ENCODE data around the gene ASCC1.
A peak's percentile ranks its signal among the peaks of the same experiment; 100 is the strongest.
"Not testable (repeated sequence)": the region's sequence is repeated elsewhere in the genome, so short reads cannot be mapped to it uniquely, and the experiment has no call there.

ASCC1 gene

DNA sequence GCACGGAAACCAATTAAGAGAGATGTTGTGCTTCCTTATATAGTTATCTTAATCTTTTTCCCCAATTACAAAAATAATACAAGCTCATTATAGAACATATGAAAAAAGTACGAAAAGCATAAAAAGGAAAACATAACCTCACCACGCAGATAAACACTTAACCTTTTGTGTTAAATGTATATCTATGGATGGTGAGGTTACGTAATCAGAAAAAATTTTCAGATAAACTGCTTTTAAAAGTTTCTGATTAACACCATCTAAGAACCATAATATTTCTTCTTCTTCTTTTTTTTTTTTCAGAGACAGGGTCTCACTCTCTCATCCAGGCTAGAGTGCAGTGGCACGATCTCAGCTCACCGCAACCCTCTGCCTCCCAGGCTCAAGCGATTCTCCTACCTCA is 78.5 kb downstream of the ASCC1 start:
- no peaks in the 10 kb centered on the region for H3K9me3 ChIP-seq (ENCODE audit: control insufficient read depth, low read length)
- H3K4me1 ChIP-seq (ENCODE audit: control insufficient read depth, insufficient read depth, low read length): peaks cover 4% of the 10 kb centered on the region
- peaks cover 4% of the 10 kb centered on the region for H3K36me3 ChIP-seq (ENCODE audit: control insufficient read depth, insufficient read depth, low read length, severe bottlenecking)
- H3K4me3 ChIP-seq (ENCODE audit: low read length): no peak overlapping the region
- DNase-seq (ENCODE audit: low read depth): no peak
- no peaks in the 10 kb centered on the region for H3K27me3 ChIP-seq (replicated peaks; ENCODE audit: control insufficient read depth, insufficient read depth, low read length)
- H3K9ac ChIP-seq (ENCODE audit: low read length): no peak overlapping the region

DNA sequence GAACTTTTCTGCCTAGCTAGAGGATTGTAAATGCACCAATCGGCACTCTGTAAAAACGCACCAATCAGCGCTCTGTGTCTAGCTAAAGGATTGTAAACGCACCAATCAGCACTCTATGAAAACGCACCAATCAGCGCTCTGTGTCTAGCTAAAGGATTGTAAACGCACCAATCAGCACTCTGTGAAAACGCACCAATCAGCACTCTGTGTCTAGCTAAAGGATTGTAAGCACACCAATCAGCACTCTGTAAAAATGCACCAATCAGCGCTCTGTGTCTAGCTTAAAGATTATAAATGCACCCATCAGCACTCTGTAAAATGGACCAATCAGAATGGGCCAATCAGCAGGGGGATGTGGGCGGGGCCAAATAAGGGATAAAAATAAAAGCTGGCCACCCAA is 79.9 kb downstream of the ASCC1 start:
- not testable (repeated sequence) for DNase-seq (ENCODE audit: low read depth); H3K9ac ChIP-seq (ENCODE audit: low read length); H3K27me3 ChIP-seq (replicated peaks; ENCODE audit: control insufficient read depth, insufficient read depth, low read length); H3K9me3 ChIP-seq (ENCODE audit: control insufficient read depth, low read length); H3K4me3 ChIP-seq (ENCODE audit: low read length); H3K4me1 ChIP-seq (ENCODE audit: control insufficient read depth, insufficient read depth, low read length)
- H3K36me3 ChIP-seq (ENCODE audit: control insufficient read depth, insufficient read depth, low read length, severe bottlenecking): peaks cover 11% of the 10 kb centered on the region

DNA sequence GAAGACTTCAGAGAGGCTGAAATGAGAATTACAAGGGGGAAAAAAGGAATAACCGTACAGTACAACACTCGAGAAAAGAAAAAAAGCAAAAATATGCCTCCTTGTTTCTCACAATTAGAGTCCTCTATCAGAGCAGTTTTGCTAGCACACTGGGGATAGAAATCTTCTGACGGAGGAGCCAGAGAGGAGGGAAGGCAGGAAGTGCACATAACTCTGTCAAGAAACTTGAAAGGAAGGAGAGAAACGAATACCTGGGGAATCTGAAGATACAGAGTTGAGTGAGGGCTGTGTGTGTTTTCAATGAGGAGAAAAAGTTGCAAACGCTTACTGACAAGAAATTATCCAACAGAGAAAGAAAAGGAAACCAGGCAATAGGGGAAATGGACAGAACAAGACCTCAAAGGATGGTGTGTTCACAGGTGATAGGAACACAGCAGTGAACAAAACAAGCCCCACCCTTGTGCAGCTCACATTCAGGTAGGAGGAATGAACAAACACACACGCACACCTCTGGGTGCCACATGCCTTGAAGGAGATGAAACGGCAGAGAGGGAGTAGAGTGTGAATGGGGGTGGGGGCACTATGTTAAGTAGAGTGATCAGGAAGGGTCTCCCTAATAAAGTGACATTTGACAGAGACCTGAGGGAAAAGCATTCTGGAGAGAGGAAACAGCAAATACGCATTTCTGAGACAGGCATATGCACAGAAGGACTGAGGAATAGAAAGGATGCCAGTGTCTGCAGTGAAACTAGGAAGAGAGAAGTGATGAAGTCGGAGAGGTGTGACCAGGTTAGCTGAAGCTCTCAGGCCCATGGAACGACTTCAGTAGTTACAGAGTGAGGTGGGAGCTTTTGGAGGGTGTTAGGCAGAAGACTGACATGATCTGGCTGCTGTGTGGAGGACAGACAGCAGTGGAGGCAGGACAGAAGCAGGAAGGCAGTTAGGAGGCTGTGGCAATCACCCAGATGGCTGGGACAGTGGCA is 81.0 kb downstream of the ASCC1 start:
- peaks cover 11% of the 10 kb centered on the region for H3K36me3 ChIP-seq (ENCODE audit: control insufficient read depth, insufficient read depth, low read length, severe bottlenecking)
- DNase-seq (ENCODE audit: low read depth): no peak
- H3K27me3 ChIP-seq (replicated peaks; ENCODE audit: control insufficient read depth, insufficient read depth, low read length): no peaks in the 10 kb centered on the region
- H3K9ac ChIP-seq (ENCODE audit: low read length): no peak overlapping the region
- no peak overlapping the region for H3K4me3 ChIP-seq (ENCODE audit: low read length)
- no peaks in the 10 kb centered on the region for H3K9me3 ChIP-seq (ENCODE audit: control insufficient read depth, low read length)
- peaks cover 4% of the 10 kb centered on the region for H3K4me1 ChIP-seq (ENCODE audit: control insufficient read depth, insufficient read depth, low read length)

DNA sequence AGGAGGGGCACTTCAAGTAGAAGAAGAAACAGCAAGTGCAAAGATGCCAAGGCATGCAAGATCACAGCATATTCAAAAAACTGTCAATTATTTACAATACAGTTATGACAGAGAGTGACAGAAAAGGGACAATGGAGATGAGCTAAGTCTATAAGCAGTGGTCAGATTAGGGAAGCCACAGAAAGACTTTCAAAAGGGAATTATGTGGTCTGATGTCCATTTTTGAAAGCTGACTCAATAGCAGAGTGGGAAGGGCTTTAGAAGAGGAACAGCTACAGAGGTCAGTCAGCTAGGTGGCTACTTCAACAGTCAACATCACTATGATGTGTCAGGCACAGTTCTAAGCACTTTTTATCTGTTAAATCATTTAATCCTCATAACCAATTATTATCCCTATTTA is 82.6 kb downstream of the ASCC1 start:
- Histone ChIP-seq H3K27me3 (replicated peaks; ENCODE audit: control insufficient read depth, insufficient read depth, low read length) (no peaks in the 10 kb centered on the region), H3K9ac (ENCODE audit: low read length) (no peak overlapping the region), H3K4me1 (ENCODE audit: control insufficient read depth, insufficient read depth, low read length) (peaks cover 4% of the 10 kb centered on the region), H3K9me3 (ENCODE audit: control insufficient read depth, low read length) (no peaks in the 10 kb centered on the region), H3K4me3 (ENCODE audit: low read length) (no peak overlapping the region), H3K36me3 (ENCODE audit: control insufficient read depth, insufficient read depth, low read length, severe bottlenecking) (peaks cover 11% of the 10 kb centered on the region)
- peak; percentile 60 for DNase-seq (ENCODE audit: low read depth)

DNA sequence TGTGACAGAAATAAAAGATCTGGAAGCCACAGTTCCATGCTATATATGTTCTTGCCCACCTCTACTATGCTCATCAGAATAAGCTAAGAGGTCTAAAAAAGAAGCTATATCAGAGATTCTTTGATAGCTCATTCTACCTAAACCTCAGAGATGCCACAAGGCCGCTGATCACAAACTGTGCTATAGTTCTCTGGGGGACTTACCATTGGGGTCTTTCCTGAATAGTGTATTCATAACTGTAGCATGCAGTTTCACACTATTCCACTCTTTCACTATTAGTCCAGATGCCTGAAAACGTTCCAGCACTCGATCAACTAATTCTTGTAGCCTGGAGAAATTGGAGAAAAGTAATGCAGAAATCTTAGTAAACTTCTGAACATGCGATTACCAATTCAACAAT is 83.2 kb downstream of the ASCC1 start:
- Histone ChIP-seq H3K9ac (ENCODE audit: low read length) (no peak overlapping the region), H3K9me3 (ENCODE audit: control insufficient read depth, low read length) (no peaks in the 10 kb centered on the region), H3K4me3 (ENCODE audit: low read length) (no peak overlapping the region), H3K27me3 (replicated peaks; ENCODE audit: control insufficient read depth, insufficient read depth, low read length) (no peaks in the 10 kb centered on the region), H3K4me1 (ENCODE audit: control insufficient read depth, insufficient read depth, low read length) (peaks cover 4% of the 10 kb centered on the region), H3K36me3 (ENCODE audit: control insufficient read depth, insufficient read depth, low read length, severe bottlenecking) (peaks cover 12% of the 10 kb centered on the region)
- no peak for DNase-seq (ENCODE audit: low read depth)

DNA sequence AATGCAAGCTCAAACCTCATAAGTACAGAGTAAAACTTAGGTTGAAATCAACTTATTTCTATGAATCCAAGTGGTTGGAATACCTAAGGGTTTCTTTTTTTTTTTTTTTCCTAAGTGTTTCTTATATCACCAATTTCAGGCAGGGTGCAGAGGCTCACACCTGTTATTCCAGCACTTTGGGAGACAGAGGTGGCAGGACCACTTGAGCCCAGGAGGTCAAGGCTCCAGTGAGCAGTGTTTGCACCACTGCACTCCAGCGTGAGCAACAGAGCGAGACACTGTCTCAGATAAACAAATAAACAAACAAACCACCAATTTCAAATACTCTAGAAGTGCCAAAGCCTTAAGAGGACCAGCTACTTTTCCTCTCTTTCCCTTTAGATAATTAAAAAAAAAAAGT is 88.5 kb downstream of the ASCC1 start:
- no peaks in the 10 kb centered on the region for H3K27me3 ChIP-seq (replicated peaks; ENCODE audit: control insufficient read depth, insufficient read depth, low read length)
- H3K4me1 ChIP-seq (ENCODE audit: control insufficient read depth, insufficient read depth, low read length): peaks cover 29% of the 10 kb centered on the region
- no peak overlapping the region for H3K9ac ChIP-seq (ENCODE audit: low read length)
- peaks cover 19% of the 10 kb centered on the region for H3K36me3 ChIP-seq (ENCODE audit: control insufficient read depth, insufficient read depth, low read length, severe bottlenecking)
- DNase-seq (ENCODE audit: low read depth): no peak
- no peak overlapping the region for H3K4me3 ChIP-seq (ENCODE audit: low read length)
- no peaks in the 10 kb centered on the region for H3K9me3 ChIP-seq (ENCODE audit: control insufficient read depth, low read length)

DNA sequence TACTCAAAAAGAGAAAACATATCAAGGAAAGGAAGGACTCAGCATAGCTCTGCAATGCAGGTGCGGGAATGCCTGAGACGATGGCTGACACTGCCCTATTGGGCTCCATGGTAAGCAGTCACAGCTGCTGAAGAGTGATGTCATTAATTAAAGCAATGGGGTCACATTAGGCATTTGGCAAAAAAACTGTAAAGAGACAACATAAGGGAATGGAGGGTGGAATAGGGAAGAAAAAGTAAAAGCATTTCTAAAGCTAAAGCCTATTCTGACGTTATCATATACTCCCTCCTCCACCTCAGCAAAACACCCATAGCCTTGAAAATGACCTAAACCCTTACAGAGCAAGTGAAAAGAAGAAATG is 89.2 kb downstream of the ASCC1 start:
- no peak overlapping the region for H3K9ac ChIP-seq (ENCODE audit: low read length)
- peaks cover 29% of the 10 kb centered on the region for H3K4me1 ChIP-seq (ENCODE audit: control insufficient read depth, insufficient read depth, low read length)
- H3K27me3 ChIP-seq (replicated peaks; ENCODE audit: control insufficient read depth, insufficient read depth, low read length): no peaks in the 10 kb centered on the region

DNA sequence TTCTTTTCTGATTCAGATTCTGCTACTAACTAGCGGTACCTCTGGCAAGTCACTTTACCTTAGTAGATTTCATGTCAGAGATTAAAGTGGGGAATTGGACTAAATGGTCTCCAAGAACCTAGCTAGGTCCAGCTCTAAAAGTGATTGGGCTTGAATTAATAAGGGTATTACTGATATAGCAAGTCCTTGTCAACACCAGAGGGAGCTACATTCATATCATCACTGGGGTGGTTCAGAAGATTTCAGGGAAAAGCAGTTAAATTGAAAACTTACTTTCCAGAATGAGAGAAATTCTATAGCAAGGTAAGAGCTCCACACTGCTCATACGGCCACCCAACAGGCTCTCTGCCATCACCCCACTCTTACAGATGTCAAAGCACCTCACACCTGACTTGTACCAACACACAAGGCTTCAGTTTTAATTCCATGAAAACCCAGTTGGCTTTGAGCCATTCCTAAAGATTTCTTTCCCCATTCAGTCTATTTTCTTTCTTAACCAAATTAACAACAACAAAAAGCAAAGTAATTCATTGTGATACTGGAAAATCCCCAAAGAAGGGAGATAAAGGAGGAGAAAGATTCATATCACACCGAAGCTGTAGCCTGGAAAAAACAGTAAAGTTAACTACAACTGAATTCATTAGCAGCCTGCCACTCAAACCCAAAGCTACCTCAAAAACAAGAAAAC is 89.7 kb downstream of the ASCC1 start:
- H3K4me3 ChIP-seq (ENCODE audit: low read length): no peak overlapping the region

More for the DNA sequence above, 89.2 kb downstream of the ASCC1 start:
- no peaks in the 10 kb centered on the region for H3K9me3 ChIP-seq (ENCODE audit: control insufficient read depth, low read length)
- no peak for DNase-seq (ENCODE audit: low read depth)
- H3K36me3 ChIP-seq (ENCODE audit: control insufficient read depth, insufficient read depth, low read length, severe bottlenecking): peaks cover 12% of the 10 kb centered on the region
- no peak overlapping the region for H3K4me3 ChIP-seq (ENCODE audit: low read length)

DNA sequence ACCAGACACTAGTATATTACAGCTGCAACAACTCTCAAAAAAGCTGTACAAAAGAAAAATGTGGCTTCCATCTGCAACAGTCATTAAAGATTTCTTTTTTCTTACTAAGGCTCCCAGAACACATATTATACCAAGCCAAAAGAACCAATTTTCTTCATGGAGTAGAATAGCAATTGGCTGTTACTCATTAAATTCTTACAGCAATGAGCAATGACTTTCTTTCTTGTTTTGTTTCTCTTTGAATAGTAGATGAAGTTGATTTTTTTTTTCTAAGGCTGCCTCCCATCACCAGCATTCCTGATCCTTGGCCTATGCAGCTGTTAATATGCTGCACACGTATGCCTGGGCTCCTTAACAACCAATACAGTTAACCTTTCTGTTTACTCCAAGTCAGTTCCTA is 91.1 kb downstream of the ASCC1 start:
- peak; percentile 69 for DNase-seq (ENCODE audit: low read depth)
- Histone ChIP-seq H3K36me3 (ENCODE audit: control insufficient read depth, insufficient read depth, low read length, severe bottlenecking) (peaks cover 12% of the 10 kb centered on the region), H3K9ac (ENCODE audit: low read length) (peak overlapping the region; percentile 46), H3K9me3 (ENCODE audit: control insufficient read depth, low read length) (no peaks in the 10 kb centered on the region), H3K4me1 (ENCODE audit: control insufficient read depth, insufficient read depth, low read length) (peaks cover 29% of the 10 kb centered on the region), H3K27me3 (replicated peaks; ENCODE audit: control insufficient read depth, insufficient read depth, low read length) (no peaks in the 10 kb centered on the region), H3K4me3 (ENCODE audit: low read length) (no peak overlapping the region)

More for the DNA sequence above, 89.7 kb downstream of the ASCC1 start:
- Histone ChIP-seq H3K36me3 (ENCODE audit: control insufficient read depth, insufficient read depth, low read length, severe bottlenecking) (peaks cover 12% of the 10 kb centered on the region), H3K4me1 (ENCODE audit: control insufficient read depth, insufficient read depth, low read length) (peaks cover 29% of the 10 kb centered on the region), H3K27me3 (replicated peaks; ENCODE audit: control insufficient read depth, insufficient read depth, low read length) (no peaks in the 10 kb centered on the region), H3K9ac (ENCODE audit: low read length) (no peak overlapping the region), H3K9me3 (ENCODE audit: control insufficient read depth, low read length) (no peaks in the 10 kb centered on the region)
- peak; percentile 58 for DNase-seq (ENCODE audit: low read depth)

DNA sequence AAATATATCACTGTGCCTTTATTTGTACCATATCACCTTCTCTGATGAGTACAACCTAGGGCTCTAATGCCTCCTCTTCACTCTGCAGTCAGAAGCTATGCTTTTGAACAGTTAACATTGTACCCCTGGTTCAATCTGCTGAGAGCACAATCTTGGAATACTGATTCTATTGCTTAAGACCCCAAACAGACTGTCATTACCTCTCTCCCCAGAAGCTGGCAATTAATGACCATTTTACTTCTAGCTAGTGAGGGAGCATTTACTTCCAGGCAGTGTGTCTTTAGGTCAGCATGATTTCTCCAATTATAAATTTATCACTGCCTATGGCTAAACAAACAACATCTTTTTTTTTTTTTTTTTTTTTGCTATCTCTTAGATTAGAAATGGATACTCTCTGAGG is 91.7 kb downstream of the ASCC1 start:
- H3K4me1 ChIP-seq (ENCODE audit: control insufficient read depth, insufficient read depth, low read length): peaks cover 32% of the 10 kb centered on the region
- H3K36me3 ChIP-seq (ENCODE audit: control insufficient read depth, insufficient read depth, low read length, severe bottlenecking): peaks cover 12% of the 10 kb centered on the region
- no peak for DNase-seq (ENCODE audit: low read depth)
- no peaks in the 10 kb centered on the region for H3K27me3 ChIP-seq (replicated peaks; ENCODE audit: control insufficient read depth, insufficient read depth, low read length)
- peak overlapping the region; percentile 46 for H3K9ac ChIP-seq (ENCODE audit: low read length)
- H3K9me3 ChIP-seq (ENCODE audit: control insufficient read depth, low read length): no peaks in the 10 kb centered on the region
- no peak overlapping the region for H3K4me3 ChIP-seq (ENCODE audit: low read length)

DNA sequence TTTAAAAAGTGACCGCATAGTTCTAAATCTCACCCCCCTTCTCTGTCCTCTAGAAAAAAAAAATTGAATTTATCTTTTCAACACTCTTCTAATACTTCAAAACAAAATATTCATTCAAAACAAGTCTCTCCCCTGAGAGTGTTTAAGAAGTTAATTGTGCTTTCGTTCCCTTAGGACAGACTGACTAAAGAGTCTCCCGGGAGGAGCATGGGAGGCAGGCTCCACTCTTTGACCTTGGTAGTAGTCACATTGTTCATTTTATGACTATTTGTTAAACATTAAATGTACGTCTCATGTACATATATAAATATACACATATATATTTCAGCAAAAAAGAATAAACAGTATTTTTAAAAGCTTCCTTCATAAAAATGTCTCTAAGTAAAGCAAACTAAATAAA is 92.5 kb downstream of the ASCC1 start:
- no peaks in the 10 kb centered on the region for H3K9me3 ChIP-seq (ENCODE audit: control insufficient read depth, low read length)
- H3K9ac ChIP-seq (ENCODE audit: low read length): no peak overlapping the region
- H3K36me3 ChIP-seq (ENCODE audit: control insufficient read depth, insufficient read depth, low read length, severe bottlenecking): peaks cover 12% of the 10 kb centered on the region
- DNase-seq (ENCODE audit: low read depth): no peak
- H3K4me3 ChIP-seq (ENCODE audit: low read length): no peak overlapping the region
- peaks cover 32% of the 10 kb centered on the region for H3K4me1 ChIP-seq (ENCODE audit: control insufficient read depth, insufficient read depth, low read length)
- H3K27me3 ChIP-seq (replicated peaks; ENCODE audit: control insufficient read depth, insufficient read depth, low read length): no peaks in the 10 kb centered on the region
